GM21390 (cell line): ENCODE results near the gene METTL6.
"Not testable (repeated sequence)": the region's sequence is repeated elsewhere in the genome, so short reads cannot be mapped to it uniquely, and the experiment has no call there.

Experiments
- ATAC-seq: cut with Tn5 transposase; IDR thresholded peaks from one replicate; pipeline ENCODE4 v1.9.1; 2021; ENCODE audit not compliant: unreplicated experiment

METTL6 gene

DNA sequence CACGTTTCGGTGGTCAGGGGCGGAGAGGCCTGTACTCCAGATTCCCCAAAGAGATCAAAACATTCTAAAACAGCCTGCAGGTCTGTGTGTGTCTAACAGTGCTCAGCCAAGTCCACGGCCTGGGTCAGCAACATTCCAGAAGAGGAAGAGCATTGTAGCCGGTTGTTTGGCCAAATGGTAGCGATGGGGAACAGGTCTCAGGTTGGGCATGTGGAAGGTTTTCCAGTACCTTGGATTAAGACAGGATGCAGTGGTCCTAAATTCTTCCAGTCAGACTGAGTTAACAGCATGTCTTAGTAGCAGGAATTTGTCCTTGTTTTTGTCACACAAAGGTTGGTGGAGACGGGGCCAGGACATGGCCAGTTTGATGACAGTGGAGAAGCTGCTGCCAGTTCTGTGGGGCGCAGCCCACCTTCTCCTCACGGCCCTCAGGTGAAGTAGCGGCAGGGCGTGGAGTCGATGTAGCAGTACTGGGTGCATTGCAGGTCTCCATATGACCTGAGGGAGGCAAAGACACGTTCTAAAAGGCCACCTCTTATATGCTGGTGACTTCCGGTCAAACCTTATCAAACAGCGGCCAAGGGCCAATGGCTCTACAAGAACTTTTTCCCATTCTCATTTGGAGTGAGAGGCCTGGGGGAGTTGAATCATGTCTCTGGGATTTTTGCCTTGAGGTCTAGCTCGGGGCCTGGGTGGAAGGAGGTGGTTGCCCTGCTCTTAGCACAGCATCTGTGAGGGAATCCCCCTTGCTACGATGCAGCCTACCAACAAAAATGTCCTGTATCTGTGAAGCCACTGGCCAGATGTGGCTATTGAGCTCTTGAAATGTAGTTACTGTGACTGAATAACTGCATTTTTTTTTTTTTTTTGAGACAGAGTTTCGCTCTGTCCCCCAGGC lies 24.1 kb upstream of the METTL6 start:
- ATAC-seq, result no peak

DNA sequence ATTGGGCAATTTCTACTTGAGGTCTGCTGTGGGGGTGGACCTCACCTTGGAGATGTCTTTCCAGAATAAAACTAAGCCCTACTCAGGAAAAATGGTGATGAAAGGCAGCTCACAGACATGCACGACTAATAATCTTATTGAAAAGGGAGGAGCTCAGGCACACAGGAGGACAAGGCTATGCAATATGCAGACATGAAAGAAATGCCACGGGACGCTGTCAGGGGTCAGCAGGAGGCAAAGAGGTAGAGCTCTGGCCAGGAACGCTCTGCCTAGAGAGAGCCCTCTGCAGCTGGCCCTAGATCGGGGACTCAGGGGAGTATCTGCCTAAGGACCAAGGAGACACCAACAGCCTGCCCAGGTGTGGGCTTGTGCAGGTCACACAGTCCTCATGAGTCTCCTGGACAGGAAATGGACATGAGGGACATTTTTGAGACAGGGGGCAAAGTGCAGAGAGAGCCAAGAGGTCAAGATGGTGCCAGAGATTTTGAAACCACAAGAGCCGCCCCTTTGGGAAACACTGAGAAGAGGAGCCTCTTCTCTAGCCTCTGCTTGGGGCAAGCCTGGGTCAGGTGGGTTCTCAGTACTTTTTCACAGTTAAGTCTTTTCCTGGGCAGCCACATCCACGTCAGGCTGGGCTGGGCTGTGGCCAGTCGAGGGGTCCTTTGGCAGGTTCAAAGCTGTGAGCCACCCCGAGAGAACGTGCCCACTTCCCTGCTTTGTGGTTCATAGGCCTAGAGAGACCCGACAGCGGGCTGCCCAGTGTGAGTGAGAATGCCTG lies 23.3 kb upstream of the METTL6 start:
- ATAC-seq, result no peak

DNA sequence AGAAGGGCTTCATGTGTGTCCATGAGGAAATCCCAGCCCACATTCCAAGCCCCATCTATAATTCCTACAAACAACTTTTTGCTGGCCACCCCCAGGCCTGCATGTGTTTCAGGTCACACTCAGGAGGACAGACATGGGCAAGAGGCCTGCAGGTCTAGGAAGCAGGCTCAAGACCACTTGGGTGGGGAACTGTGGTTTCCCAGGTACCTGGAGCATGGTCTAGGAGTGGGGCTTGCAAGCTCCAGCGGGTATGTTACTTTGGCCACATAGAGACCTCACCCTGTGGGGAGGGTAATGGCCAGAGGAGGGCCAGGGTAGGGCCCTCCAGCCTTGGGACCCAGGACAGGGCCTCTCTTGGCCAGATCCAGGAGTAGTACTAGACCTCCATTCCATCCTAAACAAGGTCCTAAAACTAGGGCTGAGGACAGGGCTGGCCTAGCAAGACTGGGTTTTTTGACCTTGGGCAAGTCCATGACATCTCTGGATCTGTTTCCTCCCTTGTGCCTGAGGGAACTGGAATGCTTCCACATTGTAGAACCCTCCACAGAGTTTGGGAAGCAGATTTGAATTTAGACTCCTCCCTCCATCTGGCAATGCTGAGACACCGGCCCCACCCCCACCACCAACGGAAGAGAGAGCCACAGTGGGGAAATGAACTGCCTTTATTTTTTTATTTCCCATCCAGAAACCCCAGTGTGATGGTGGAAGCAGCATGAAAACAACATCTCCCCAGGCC lies 22.3 kb upstream of the METTL6 start:
- no peak for ATAC-seq

DNA sequence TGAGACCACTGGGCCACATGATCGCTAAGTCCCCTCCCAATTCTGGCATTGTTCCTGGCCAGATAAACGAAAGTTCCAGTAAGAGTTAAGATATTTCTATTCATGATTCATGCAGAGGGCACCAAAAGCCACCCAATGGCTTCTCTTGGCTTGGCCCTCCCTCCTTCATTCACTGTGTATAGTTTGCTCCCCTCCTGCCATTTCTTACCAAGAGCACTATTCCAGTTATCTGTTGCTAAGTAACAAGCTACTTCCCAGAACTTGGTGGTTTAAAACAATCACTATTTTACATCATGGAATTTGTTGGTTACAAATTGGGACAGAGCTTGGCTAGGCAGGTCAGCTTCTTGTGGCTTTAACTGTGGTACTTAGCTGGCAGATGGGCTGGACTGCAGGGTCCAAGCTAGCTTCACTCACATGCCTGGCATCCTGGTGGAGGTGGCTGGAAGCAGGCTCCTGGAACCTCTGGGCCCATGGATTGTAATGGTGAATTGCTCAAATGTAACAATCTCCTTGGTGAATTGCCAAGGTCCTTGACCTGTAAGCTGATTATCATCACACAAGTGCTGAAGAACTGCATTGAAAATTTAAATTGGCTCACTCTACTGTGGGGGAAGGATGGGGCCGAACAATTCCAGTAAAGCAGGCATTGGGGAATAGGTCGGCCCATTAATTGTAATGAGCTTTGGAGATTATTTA lies 16.6 kb upstream of the METTL6 start:
- no peak for ATAC-seq

DNA sequence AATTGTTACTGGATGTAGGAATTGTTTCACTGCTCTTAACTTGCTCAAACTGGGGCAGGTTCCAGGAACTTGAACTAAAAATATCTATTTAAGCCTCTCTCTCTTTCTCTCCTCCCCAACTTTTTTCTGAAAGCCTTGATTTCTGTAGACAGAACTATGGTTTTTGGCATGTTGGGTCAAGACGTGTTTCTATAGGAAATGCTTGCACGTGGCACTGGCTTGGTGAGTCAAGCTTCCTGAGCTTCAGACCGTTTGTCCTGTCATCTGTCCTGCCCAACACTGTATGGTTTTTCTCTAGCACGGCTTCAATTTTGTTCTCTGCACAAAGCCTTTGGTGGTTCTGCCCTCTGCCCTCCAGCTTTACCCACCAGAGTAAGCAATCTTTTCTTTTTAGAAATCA lies 13.5 kb upstream of the METTL6 start:
- no peak for ATAC-seq

DNA sequence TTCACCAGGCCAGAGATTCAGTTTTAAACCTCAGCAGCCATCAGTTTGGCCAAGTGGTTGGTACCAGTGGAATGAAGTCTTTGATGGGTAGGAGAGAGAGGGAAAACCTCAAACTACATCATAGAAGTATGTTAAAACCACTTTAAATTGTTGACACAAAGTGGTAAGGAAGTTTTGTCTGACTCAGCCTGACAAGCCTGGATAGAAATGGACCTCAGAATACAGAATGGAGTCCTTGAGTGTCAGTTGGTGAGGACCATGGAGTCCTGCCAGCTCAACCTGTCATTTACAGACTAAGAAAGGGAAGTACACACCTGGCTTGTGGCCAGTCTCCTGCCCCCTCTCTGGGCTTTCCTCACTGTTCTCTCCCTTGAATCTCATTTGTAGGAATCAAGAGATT lies 12.1 kb upstream of the METTL6 start:
- ATAC-seq, result no peak

DNA sequence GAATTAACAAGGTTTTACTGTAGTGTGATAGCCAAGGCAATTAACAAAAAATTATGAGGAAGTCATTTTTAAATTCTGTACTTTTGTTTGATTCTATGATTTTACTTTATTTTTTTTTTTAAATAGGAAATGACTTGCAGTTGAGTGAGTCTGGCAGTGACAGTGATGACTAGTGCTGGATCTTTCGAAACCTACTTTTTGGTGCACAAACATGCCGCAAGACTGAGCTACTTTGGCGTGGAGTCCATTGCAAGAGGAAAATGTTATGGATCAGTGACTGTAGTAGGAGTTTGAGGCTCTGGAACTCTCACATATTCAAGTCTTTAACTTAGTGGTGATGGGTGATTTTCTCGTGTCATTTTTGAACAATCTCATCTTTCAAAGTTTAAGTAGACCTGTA lies 11.6 kb upstream of the METTL6 start:
- ATAC-seq, result no peak

DNA sequence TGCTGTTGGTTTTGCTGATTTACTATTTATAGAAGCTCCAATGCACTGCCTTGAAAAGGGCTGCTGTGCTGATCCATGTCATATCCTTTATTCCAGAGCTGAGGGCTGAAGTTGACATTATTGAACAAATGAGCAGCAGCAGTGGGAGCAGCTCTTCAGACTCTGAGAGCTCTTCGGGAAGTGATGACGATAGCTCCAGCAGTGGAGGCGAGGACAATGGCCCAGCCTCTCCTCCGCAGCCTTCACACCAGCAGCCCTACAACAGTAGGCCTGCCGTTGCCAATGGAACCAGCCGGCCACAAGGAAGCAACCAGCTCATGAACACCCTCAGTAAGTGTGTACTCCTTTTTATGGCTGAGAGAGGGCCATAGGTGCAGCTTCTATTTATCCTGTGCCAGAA lies 8.9 kb upstream of the METTL6 start:
- no peak for ATAC-seq

DNA sequence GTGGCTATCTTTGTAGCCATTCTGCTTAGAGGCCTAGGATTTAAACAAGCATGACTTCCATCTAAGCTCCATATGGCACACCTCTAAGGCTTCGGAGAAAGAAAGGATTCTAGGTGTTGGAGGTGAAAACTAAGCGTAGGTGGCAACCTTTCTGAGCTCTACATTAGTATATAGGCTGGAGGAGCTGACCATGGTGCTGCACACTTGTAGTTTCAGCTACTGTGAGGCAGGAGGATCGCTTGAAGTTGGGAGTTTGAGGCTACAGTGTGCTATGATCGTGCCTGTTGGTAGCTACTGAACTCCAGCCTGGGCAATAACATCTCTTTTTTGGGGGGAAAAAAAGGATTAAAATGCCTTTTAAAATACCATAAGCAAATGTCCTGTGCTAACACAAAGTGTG lies 7.4 kb upstream of the METTL6 start:
- no peak for ATAC-seq

DNA sequence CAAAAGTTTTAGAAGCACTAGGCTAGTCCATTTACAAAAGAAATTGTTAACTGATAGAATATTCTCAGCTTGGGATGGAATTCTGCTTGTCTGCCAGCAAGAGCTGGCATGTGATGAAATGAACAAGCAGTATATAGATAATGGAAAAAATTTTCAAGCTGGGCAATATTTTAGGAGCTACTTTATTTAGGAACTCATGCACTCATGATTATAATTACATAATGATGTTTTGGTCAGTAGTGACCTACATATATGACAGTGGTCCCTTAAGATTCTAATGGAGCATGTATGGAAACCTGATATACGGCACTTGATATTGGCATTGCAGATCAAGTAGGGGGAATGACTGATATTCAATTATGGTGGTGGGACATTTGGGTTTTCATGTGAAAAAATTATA lies 6.2 kb upstream of the METTL6 start:
- no peak for ATAC-seq

DNA sequence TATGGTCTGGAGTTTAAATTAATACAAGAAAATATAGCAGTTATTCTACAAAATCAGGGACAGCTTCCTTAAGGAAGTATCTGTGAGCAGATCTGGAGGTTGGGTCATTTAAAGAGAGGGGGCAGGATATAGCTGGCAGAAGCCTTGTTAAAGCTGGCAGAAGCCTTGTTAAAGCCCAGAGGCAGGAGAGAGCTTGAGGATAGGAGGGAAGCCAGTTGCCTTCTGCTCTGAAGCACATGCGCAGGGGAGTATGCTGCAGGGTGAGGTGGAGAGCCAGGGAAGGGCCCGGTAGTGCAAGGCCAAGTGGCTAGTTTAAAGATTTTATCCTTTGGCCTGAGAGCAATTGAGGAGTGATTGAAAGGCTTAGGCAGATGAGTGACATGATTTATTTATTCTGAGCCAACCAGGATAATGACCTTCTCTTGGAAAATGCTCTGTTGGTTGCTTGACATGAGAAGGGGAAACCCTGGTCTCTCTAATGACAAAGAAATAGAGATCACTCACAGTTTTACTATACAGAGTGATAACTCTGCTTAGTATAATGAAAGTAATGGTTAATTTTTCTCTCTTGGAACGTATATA lies 4.0 kb upstream of the METTL6 start:
- ATAC-seq, result no peak

DNA sequence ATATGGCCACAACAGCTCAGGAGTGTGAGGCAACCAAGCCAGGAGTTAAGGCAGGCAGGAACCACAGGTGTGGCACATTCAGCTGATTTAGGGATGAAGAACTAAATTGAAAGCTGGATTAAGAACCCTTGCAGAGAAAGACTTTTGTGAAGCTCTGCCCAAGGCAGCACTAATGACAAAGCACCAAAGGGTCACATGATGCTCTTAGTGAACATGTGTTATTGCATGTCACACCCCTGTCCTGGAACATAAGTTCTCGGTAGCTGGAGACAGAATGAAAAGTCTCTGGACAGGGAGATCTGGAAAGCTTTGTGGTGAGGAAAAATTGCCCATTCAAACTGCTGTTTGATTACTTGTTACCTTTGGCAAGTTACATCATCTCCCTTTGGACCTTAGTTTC lies 3.3 kb upstream of the METTL6 start:
- ATAC-seq, result no peak

DNA sequence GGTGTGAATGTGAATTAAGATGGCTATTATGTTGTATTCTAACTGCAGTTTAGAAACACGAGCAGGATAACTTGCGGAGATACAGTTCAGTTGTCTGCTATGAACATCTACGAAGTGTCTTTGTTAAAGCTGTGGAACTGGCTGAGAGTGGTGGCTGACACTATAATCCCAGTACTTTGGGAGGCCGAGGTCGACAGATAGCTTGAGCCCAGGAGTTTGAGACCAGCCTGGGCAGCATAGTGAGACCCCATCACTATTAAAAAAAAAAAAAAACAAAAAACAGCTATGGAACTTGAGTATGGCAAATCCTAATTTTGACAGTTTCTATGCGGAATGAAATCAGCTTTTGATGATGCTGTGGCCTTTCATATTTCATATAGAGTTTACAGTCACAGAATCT lies 1.7 kb upstream of the METTL6 start:
- no peak for ATAC-seq

DNA sequence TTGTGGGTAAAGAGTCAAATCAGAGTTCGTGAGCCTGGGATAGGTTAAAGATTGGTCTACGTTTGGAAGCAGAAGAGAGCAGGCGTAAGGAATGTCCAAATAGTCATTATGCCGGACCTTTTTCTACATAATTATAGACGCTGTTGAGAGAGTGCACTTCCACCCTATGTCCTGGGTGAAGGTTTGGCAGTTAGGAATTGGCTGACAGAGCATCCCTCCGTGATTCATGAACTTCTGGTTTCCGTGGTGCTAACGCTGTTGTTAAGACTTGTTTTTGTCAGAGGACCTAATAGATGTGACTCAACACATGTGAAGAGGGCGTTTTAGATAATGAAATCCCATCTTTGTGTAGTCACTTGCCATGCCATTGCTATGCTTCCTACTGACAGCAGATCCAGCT lies 1.2 kb upstream of the METTL6 start:
- no peak for ATAC-seq

DNA sequence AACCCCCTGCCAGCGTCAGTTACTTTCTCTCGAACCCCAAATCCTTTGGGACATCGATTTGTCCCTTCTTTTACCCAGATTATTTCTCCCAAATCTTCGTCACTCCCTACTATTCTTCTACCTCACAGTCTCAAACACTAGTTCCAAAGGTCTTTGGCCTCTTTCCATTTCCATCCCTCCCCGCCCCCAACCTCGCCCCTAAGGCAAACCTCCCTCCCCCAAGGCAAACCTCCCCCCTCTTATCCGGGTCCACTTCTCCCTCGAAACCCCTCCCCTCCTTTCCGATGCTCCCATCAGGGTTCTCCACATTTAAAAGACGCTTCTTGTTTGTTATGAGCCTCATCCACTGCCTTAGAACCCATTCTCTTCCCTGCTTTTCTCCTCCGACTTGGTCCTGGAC lies 637 bp upstream of the METTL6 start:
- ATAC-seq, result no peak

DNA sequence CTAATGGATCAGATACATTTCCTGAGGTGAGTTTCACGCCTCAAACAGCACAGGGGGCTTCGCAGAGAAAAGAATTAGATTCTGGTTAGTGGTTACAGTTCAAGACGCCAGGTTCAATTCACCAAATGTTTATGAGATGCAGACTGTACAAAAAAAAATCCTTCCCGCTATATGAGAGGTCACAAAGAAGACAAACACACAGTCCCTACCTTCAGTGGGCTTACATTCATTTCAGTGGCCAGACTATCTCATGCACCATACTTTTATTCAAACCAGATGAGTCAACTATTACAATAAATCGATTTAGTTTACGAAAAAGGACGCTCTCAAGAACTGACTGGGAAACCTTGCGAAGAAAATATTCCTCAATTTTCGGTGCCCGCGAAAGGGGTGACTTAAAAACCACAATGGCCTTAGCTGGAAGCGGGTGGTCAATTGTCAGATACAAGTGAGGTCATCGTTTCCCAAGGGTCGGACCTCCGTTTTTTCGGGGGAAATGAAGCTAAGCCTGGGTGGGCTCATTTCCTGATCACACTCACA lies 695 bp downstream of the METTL6 start:
- no peak for ATAC-seq

DNA sequence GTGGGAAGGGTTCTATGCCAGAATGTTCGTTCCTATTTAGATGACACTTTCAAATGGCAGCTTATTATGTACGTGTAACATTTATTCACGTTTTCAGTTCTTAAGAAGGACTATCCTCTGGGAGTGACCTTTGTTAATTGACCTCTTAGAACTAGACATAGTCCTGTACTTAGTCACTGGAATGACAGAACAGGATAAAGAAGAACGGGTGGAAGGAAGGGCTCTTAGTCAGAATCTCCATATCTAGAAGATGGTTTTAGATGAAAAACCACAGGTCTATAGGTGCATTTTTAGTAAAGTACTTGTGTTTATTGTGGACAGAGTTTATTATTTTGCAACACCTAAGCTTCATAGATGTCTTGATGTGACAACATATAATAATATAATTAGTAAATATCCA lies 6.5 kb downstream of the METTL6 start:
- no peak for ATAC-seq

DNA sequence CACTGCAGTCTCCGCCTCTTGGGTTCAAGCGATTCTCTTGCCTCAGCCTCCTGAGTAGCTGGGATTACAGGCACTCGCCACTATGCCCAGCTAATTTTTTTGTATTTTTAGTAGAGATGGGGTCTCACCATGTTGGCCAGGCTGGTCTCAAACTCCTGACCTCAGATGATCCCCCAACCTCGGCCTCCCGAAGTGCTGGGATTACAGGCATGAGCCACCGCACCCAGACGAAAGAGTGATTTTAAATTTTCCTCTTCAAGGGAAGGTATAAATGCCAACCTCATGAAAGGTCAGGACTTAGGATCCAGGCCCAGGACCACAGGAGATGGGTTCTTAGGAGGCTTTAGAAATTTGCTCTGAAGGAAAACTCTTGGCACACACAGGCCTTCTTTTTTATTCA lies 16.4 kb downstream of the METTL6 start:
- ATAC-seq, result not testable (repeated sequence)

DNA sequence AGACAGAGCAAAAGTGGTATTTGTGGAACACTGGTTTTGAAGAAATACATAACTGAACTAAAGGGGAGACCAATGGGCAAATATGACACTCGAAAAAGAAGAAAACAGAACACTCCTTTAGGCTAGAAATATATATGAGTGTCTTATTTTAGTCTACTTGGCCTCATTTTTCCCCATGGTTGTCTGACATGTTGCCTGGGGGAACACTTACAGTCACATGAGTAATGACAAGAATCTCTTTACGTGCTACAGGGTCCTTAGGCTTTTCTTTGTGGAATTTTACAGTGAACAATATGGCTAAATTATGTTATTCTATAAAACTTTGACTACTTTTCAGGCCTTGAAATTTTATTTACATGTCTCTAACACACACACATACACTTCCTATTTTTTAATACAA lies 17.6 kb downstream of the METTL6 start:
- ATAC-seq, result no peak

DNA sequence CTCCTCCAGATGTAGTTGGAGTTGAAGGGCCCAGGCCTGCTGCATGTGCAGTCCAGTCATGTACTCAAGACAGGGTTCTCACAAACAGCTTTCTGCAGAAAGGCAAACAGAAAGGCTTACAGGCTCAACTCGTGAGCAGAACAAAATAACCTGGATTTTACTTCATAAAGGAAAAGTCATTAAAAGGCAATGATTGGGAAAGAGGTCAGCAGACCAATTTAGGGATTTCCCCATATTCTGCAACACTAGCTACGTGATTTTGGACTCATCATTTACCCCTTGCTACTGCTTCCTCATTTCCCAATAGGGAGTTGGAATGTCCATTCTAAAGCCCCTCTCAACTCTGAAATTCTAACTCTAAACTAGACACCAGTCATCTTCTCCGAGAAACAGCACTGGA lies 18.1 kb downstream of the METTL6 start:
- no peak for ATAC-seq
